HEK293 (cell line): ENCODE data around the gene HOMER1.

ENCODE experiments used
- CTCF ChIA-PET: fragments of 350-600 bp; formaldehyde crosslinking; extraction: SDS; loops from one replicate; lab custom pipeline; 2021; ENCODE audit warnings: antibody characterized with exemption; lab: Yijun Ruan, JAX
- POLR2A ChIA-PET: fragments of 300-600 bp; formaldehyde crosslinking; extraction: SDS; loops from one replicate; lab custom pipeline; 2020; ENCODE audit warnings: antibody characterized with exemption, inconsistent platforms; lab: Yijun Ruan, JAX
- H3K27ac ChIP-seq: fragments of 200-500 bp; sonication (Bioruptor generic); 2 replicates; pipeline ENCODE4 v1.5.1; 2014; ENCODE audit warnings: low read depth, low read length, control low read depth, inconsistent platforms; ENCODE audit errors: extremely low read depth
- H3K36me3 ChIP-seq, 2 experiments: fragments of 200-500 bp in 1 of 2; sonication (Bioruptor generic) in 1 of 2; 1 replicate in 1 of 2; 2 replicates in 1 of 2; pipeline ENCODE4 v1.5.1; 2014 to 2017; ENCODE audit warnings: inconsistent platforms in 2 of 2, low read length in 2 of 2; ENCODE audit not compliant: control insufficient read depth in 2 of 2, insufficient read depth in 1 of 2
- H3K4me1 ChIP-seq: fragments of 200-500 bp; sonication (Bioruptor generic); 2 replicates; pipeline ENCODE4 v1.5.1; 2014; ENCODE audit warnings: mild to moderate bottlenecking, low read length, inconsistent platforms; ENCODE audit not compliant: control insufficient read depth, insufficient read depth
- H3K4me3 ChIP-seq: 2 replicates; pipeline ENCODE4 v1.5.1; 2011; ENCODE audit warnings: low read depth, mild to moderate bottlenecking, control low read depth, low read length, moderate library complexity
- H3K9me3 ChIP-seq: fragments of 200-500 bp; sonication (Bioruptor generic); 2 replicates; pipeline ENCODE4 v1.5.1; 2014; ENCODE audit warnings: low read depth, low read length, inconsistent platforms; ENCODE audit not compliant: control insufficient read depth, insufficient read depth
- FEZF1 ChIP-seq: fragments of 450-650 bp; formaldehyde crosslinking; IDR thresholded peaks from 2 replicates; pipeline ENCODE4 v1.5.1; 2016; ENCODE audit warnings: missing biosample characterization, missing genetic modification characterization
- GLIS2 ChIP-seq: fragments of 450-650 bp; formaldehyde crosslinking; IDR thresholded peaks from 2 replicates; pipeline ENCODE4 v1.5.1; 2016; ENCODE audit warnings: missing biosample characterization, missing genetic modification characterization
- KLF10 ChIP-seq: fragments of 450-650 bp; IDR thresholded peaks from 2 replicates; pipeline ENCODE4 v1.5.1; 2018; ENCODE audit warnings: missing biosample characterization, mild to moderate bottlenecking, missing genetic modification characterization
- MZF1 ChIP-seq: fragments of 450-650 bp; formaldehyde crosslinking; IDR thresholded peaks from 2 replicates; pipeline ENCODE4 v1.5.1; 2017; ENCODE audit warnings: missing biosample characterization, missing genetic modification characterization, borderline replicate concordance
- PRDM2 ChIP-seq: fragments of 450-650 bp; formaldehyde crosslinking; IDR thresholded peaks from 2 replicates; pipeline ENCODE4 v1.5.1; 2016; ENCODE audit warnings: missing biosample characterization, missing genetic modification characterization, borderline replicate concordance
- SCRT1 ChIP-seq: fragments of 450-650 bp; formaldehyde crosslinking; IDR thresholded peaks from 2 replicates; pipeline ENCODE4 v1.5.1; 2016; ENCODE audit warnings: missing biosample characterization, missing genetic modification characterization, borderline replicate concordance
- SCRT2 ChIP-seq: fragments of 450-650 bp; formaldehyde crosslinking; IDR thresholded peaks from 2 replicates; pipeline ENCODE4 v1.5.1; 2016; ENCODE audit warnings: missing biosample characterization, missing genetic modification characterization
- SETDB1 ChIP-seq: IDR thresholded peaks from one replicate; pipeline ENCODE4 v1.6.1; 2017; ENCODE audit warnings: mild to moderate bottlenecking, low read length, moderate library complexity, mixed read lengths; ENCODE audit not compliant: insufficient read length
- SP2 ChIP-seq: fragments of 450-650 bp; formaldehyde crosslinking; IDR thresholded peaks from 2 replicates; pipeline ENCODE4 v1.5.1; 2016; ENCODE audit warnings: missing biosample characterization, missing genetic modification characterization
- SP7 ChIP-seq: fragments of 450-650 bp; formaldehyde crosslinking; IDR thresholded peaks from 2 replicates; pipeline ENCODE4 v1.5.1; 2016; ENCODE audit warnings: missing biosample characterization, missing genetic modification characterization
- ZFHX2 ChIP-seq: fragments of 450-650 bp; formaldehyde crosslinking; conservative IDR thresholded peaks from 2 replicates; pipeline ENCODE4 v1.5.1; 2016; ENCODE audit warnings: missing biosample characterization, missing genetic modification characterization
- ZIC2 ChIP-seq: fragments of 450-650 bp; formaldehyde crosslinking; IDR thresholded peaks from 2 replicates; pipeline ENCODE4 v1.5.1; 2016; ENCODE audit warnings: missing biosample characterization, missing genetic modification characterization
- ZNF140 ChIP-seq: fragments of 450-650 bp; formaldehyde crosslinking; IDR thresholded peaks from 2 replicates; pipeline ENCODE4 v1.5.1; 2016; ENCODE audit warnings: missing biosample characterization, missing genetic modification characterization
- ZNF221 ChIP-seq: fragments of 450-650 bp; formaldehyde crosslinking; IDR thresholded peaks from 2 replicates; pipeline ENCODE4 v1.5.1; 2017; ENCODE audit warnings: missing biosample characterization, missing genetic modification characterization, borderline replicate concordance
- ZNF324 ChIP-seq: fragments of 450-650 bp; formaldehyde crosslinking; IDR thresholded peaks from 2 replicates; pipeline ENCODE4 v1.5.1; 2016; ENCODE audit warnings: missing biosample characterization, missing genetic modification characterization
- ZNF341 ChIP-seq: fragments of 450-650 bp; formaldehyde crosslinking; IDR thresholded peaks from 2 replicates; pipeline ENCODE4; 2016; ENCODE audit warnings: low read depth, missing biosample characterization, missing genetic modification characterization
- ZNF350 ChIP-seq: fragments of 450-650 bp; formaldehyde crosslinking; IDR thresholded peaks from 2 replicates; pipeline ENCODE4 v1.5.0; 2017; ENCODE audit warnings: missing biosample characterization, mild to moderate bottlenecking, missing genetic modification characterization
- ZNF394 ChIP-seq: fragments of 450-650 bp; formaldehyde crosslinking; IDR thresholded peaks from 2 replicates; pipeline ENCODE4 v1.5.1; 2016; ENCODE audit warnings: missing biosample characterization, missing genetic modification characterization, mild to moderate bottlenecking, moderate library complexity, borderline replicate concordance
- ZNF560 ChIP-seq: fragments of 450-650 bp; formaldehyde crosslinking; IDR thresholded peaks from 2 replicates; pipeline ENCODE4 v1.5.1; 2017; ENCODE audit warnings: missing biosample characterization, missing genetic modification characterization, borderline replicate concordance
- ZNF624 ChIP-seq: fragments of 450-650 bp; formaldehyde crosslinking; IDR thresholded peaks from 2 replicates; pipeline ENCODE4 v1.5.1; 2017; ENCODE audit warnings: missing biosample characterization, missing genetic modification characterization
- ZNF654 ChIP-seq: fragments of 450-650 bp; formaldehyde crosslinking; IDR thresholded peaks from 2 replicates; pipeline ENCODE4 v1.5.1; 2016; ENCODE audit warnings: low read depth, missing biosample characterization, missing genetic modification characterization
- ZNF660 ChIP-seq: fragments of 450-650 bp; IDR thresholded peaks from 2 replicates; pipeline ENCODE4 v1.5.1; 2018; ENCODE audit warnings: missing biosample characterization, mild to moderate bottlenecking, missing genetic modification characterization
- ZNF670 ChIP-seq: fragments of 450-650 bp; formaldehyde crosslinking; IDR thresholded peaks from 2 replicates; pipeline ENCODE4 v1.5.1; 2016; ENCODE audit warnings: missing biosample characterization, missing genetic modification characterization, low read depth
- ZNF677 ChIP-seq: fragments of 450-650 bp; IDR thresholded peaks from 2 replicates; pipeline ENCODE4 v1.5.0; 2018; ENCODE audit warnings: missing biosample characterization, mild to moderate bottlenecking, missing genetic modification characterization, moderate library complexity
- ZNF791 ChIP-seq: fragments of 450-650 bp; formaldehyde crosslinking; IDR thresholded peaks from 2 replicates; pipeline ENCODE4 v1.5.1; 2016; ENCODE audit warnings: missing biosample characterization, missing genetic modification characterization
- ZSCAN23 ChIP-seq: fragments of 450-650 bp; formaldehyde crosslinking; IDR thresholded peaks from 2 replicates; pipeline ENCODE4 v1.5.1; 2016; ENCODE audit warnings: missing biosample characterization, missing genetic modification characterization
- TF ChIP-seq, protein P1 (sequence below): fragments of 450-650 bp; formaldehyde crosslinking; IDR thresholded peaks from 2 replicates; pipeline ENCODE4 v1.5.1; 2016; ENCODE audit warnings: missing biosample characterization, missing genetic modification characterization

HOMER1 gene

GRCh38 chr5:79401216-79401615, 112.7 kb downstream of the HOMER1 start (continued):
- TF ChIP-seq, protein P1, sequence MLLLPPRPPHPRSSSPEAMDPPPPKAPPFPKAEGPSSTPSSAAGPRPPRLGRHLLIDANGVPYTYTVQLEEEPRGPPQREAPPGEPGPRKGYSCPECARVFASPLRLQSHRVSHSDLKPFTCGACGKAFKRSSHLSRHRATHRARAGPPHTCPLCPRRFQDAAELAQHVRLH (tag by site-specific recombination), result no peak

DNA sequence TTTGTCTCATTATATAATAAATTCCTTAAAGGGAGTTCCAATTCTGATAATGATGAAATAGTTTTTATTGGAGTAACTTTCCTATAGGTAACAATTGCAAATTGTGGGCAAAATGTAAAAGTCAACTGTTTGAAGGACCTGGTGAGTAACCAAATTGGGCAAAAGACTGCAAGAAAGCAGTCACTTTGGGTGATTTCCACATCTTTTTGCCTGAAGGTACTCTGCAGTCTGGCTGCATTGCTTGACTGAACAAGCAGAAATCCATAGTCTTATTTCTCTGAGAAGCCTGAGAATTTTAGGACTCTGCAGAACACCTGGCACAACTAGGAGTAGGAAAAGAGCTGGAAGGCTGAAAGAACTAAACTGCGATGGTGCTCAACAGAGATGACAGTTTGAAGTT, 114.9 kb downstream of the HOMER1 start:
- CTCF ChIA-PET, result no interaction called here

DNA sequence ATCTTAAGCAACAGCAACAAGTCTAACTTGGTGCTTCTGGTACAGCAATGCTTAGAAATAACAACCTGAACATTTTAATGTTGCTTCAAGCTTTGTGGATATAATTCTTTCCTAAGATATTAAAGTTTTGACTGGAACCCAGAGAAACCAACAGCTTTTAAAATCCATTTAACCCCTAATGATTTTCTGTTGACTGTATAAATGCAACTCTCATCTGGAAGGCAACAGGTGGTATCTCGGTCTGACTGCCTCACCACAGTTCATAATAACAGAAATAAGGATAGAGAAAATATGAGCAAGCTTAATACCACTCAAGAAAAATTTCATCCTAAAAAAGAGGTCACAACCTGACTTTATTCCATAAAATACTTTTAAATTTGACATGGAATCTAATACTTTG, 116.9 kb downstream of the HOMER1 start:
- CTCF ChIA-PET, result interaction anchor here (0.9 kb wide), 2 partner anchors 37 to 377 kb away, joined by 3 read pairs; no protein-coding TSS in a partner anchor
- no peak overlapping the region for H3K4me3 ChIP-seq
- H3K9me3 ChIP-seq, result no peaks in the 10 kb centered on the region
- peak; percentile 70 for TF ChIP-seq SCRT1 (tag by site-specific recombination)
- TF ChIP-seq SCRT2 (tag by site-specific recombination), result peak; percentile 92
- TF ChIP-seq SP2 (tag by site-specific recombination), result no peak
- POLR2A ChIA-PET, result no interaction called here
- no peak overlapping the region for H3K27ac ChIP-seq
- peaks cover 5% of the 10 kb centered on the region for H3K4me1 ChIP-seq
- H3K36me3 ChIP-seq, result peaks cover 5 to 20% of the 10 kb centered on the region in 2 experiments; a peak in 2 of 3 replicates

More for the DNA sequence above, 114.9 kb downstream of the HOMER1 start:
- POLR2A ChIA-PET, result no interaction called here
- H3K4me1 ChIP-seq, result peaks cover 5% of the 10 kb centered on the region
- no peak for TF ChIP-seq SETDB1
- TF ChIP-seq MZF1 (tag by site-specific recombination), result no peak
- no peak for TF ChIP-seq ZSCAN23 (tag by site-specific recombination)
- no peak for TF ChIP-seq ZNF677 (tag by site-specific recombination)
- TF ChIP-seq SP7 (tag by site-specific recombination), result no peak
- TF ChIP-seq ZFHX2, result no peak
- no peak for TF ChIP-seq ZNF654
- TF ChIP-seq, all 188 proteins: peak for 0
- H3K36me3 ChIP-seq, result peaks cover 3 to 20% of the 10 kb centered on the region in 2 experiments; a peak in 2 of 3 replicates
- no peaks in the 10 kb centered on the region for H3K9me3 ChIP-seq
- no peak overlapping the region for H3K4me3 ChIP-seq
- no peak overlapping the region for H3K27ac ChIP-seq

- Histone ChIP-seq H3K27ac (no peak overlapping the region), H3K4me1 (peaks cover 5% of the 10 kb centered on the region), H3K36me3 (peaks cover 5 to 18% of the 10 kb centered on the region in 2 experiments), H3K4me3 (no peak overlapping the region), H3K9me3 (no peaks in the 10 kb centered on the region)
- POLR2A ChIA-PET, result no interaction called here
- CTCF ChIA-PET, result interaction anchor here (0.9 kb wide), 1 partner anchor 376 kb away, joined by 3 read pairs; no protein-coding TSS in a partner anchor
- no peak for TF ChIP-seq ZNF624 (tag by site-specific recombination)
- TF ChIP-seq ZIC2 (tag by site-specific recombination), result no peak
- no peak for TF ChIP-seq ZNF394 (tag by site-specific recombination)
- TF ChIP-seq ZNF140, result no peak
- TF ChIP-seq ZNF670, result no peak
- no peak for TF ChIP-seq ZNF560 (tag by site-specific recombination)
- no peak for TF ChIP-seq ZNF350 (tag by site-specific recombination)
- TF ChIP-seq PRDM2 (tag by site-specific recombination), result no peak
- no peak for TF ChIP-seq ZNF677 (tag by site-specific recombination)
- no peak for TF ChIP-seq GLIS2
- no peak for TF ChIP-seq ZNF341
- TF ChIP-seq ZNF791 (tag by site-specific recombination), result no peak
- TF ChIP-seq ZNF221 (tag by site-specific recombination), result no peak
- TF ChIP-seq FEZF1 (tag by site-specific recombination), result no peak
- no peak for TF ChIP-seq SP7 (tag by site-specific recombination)
- no peak for TF ChIP-seq ZNF324 (tag by site-specific recombination)
- no peak for TF ChIP-seq KLF10 (tag by site-specific recombination)
- no peak for TF ChIP-seq ZNF660 (tag by site-specific recombination)
Observed at GRCh38 chr5:79396265-79396664, 117.7 kb downstream of the HOMER1 start.
